AG04449 (cell line): ENCODE results near the gene TWSG1.
"Not testable (repeated sequence)": the region's sequence is repeated elsewhere in the genome, so short reads cannot be mapped to it uniquely, and the experiment has no call there.

ENCODE experiments used
- CTCF ChIA-PET: fragments of 350-600 bp; formaldehyde crosslinking; extraction: SDS; loops from one replicate; lab custom pipeline; 2021; ENCODE audit warnings: antibody characterized with exemption; lab: Yijun Ruan, JAX
- POLR2A ChIA-PET: fragments of 400-600, 350-600 bp; formaldehyde crosslinking; extraction: SDS; loops from one replicate; lab custom pipeline; 2020; ENCODE audit warnings: antibody characterized with exemption, inconsistent platforms; lab: Yijun Ruan, JAX
- DNase-seq: peaks from one replicate; pipeline ENCODE4 v3.0.0-alpha.2; 2010; ENCODE audit warnings: low read depth, low spot score
- H3K4me3 ChIP-seq: 2 replicates; pipeline ENCODE4 v1.5.1; 2011; ENCODE audit warnings: low read depth, mild to moderate bottlenecking, control low read depth, low read length
- TF ChIP-seq, protein P1 (sequence below): IDR thresholded peaks from one replicate; pipeline ENCODE4 v1.5.1; 2011; ENCODE audit warnings: mild to moderate bottlenecking, moderate library complexity, low read length, control low read depth, inconsistent platforms; ENCODE audit not compliant: insufficient read depth; ENCODE audit errors: missing control alignments

TWSG1 gene

DNA sequence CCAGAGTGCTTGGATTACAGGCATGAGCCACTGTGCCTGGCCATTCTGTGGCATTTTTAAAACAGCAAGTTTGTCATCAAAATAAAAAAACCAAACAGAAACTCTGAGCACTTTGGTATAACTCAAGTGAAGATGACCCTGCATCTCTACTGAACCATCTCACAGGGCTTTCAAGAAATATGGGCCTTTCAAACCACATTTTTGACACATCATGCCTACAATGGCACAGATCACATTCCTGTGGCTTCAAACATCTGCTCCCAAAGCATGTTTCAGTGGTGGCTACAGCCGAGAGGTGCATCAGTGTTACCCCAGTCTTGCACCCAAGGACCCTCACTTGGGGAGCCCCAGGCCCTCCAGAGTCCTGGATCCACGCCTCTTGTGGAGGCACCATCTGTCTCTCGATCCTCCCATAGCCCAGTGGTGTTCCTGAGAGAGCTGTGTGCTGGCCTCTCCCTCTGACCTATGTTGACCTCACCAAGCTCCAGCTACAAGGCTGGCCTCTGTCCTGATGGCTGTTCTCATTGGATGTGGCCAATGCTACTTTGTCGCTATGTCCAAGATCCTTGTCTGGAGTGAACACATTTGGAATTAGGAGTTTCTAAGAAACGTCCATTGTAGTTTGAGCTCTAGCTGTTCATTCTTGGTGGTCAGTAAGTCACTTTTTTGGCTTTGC lies 85.5 kb downstream of the TWSG1 start:
- no peak overlapping the region for H3K4me3 ChIP-seq
- ChIA-PET POLR2A (no interaction called here), CTCF (no interaction called here)
- no peak for DNase-seq
- TF ChIP-seq, protein P1, sequence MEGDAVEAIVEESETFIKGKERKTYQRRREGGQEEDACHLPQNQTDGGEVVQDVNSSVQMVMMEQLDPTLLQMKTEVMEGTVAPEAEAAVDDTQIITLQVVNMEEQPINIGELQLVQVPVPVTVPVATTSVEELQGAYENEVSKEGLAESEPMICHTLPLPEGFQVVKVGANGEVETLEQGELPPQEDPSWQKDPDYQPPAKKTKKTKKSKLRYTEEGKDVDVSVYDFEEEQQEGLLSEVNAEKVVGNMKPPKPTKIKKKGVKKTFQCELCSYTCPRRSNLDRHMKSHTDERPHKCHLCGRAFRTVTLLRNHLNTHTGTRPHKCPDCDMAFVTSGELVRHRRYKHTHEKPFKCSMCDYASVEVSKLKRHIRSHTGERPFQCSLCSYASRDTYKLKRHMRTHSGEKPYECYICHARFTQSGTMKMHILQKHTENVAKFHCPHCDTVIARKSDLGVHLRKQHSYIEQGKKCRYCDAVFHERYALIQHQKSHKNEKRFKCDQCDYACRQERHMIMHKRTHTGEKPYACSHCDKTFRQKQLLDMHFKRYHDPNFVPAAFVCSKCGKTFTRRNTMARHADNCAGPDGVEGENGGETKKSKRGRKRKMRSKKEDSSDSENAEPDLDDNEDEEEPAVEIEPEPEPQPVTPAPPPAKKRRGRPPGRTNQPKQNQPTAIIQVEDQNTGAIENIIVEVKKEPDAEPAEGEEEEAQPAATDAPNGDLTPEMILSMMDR = no peak

DNA sequence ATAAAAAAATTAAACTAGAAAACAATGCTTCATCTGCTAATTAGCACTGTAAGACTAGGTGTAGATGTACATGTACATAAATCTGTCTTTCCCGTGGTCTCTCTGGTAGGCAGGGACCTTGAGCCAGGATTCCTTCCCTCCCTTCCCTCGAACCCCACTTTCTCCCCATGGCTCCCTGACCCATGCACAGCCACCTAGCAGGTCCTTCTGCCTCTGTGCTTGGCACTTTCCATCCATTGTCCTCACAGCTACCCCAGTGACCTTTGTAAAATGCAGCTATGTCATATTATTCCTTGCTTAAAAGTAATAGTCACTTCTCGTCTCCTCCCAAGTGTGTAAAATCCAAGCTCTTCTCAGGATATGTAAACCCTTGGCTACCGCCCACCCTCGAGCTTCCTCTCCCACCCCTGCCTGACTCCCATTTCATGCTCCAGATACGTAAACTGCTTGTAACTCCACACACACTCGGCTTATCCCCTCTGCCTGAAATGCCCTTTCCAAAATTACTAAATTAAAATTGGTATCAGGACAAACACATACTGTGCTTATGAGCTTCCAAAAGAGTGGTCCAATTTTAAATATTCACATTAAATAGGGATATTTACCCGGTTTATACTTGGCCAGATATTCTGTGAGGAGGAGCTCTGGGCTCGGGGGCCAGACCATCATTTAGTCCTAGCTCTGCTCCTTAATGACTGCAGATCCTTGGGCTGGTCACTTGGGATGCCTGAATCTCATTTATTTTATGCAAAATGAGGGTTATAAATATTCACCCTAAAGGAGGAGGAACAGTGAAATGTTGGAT lies 86.7 kb downstream of the TWSG1 start:
- no peak overlapping the region for H3K4me3 ChIP-seq
- ChIA-PET POLR2A (no interaction called here), CTCF (no interaction called here)
- TF ChIP-seq, protein P1 = no peak
- DNase-seq = no peak

DNA sequence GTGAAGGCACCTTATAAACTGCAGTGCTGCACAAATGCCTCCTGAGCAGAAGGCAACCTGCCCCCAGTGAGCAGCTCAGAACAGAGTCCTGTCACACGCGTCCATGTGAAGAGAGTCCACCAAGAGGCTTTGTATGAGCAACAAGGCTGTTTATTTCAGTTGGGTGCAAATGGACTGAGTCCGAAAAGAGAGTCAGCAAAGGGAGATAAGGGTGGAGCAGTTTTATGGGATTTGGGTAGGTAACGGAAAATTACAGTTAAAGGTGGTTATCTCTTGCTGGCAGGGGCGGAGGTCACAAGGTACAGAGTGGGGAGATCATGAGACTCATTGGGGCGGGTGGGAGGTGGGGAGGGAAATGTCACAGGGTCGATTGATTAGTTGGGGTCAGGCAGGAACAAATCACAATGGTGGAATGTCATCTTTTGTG lies 87.3 kb downstream of the TWSG1 start:
- no peak overlapping the region for H3K4me3 ChIP-seq
- ChIA-PET POLR2A (no interaction called here), CTCF (no interaction called here)
- no peak for DNase-seq
- TF ChIP-seq, protein P1 = no peak

DNA sequence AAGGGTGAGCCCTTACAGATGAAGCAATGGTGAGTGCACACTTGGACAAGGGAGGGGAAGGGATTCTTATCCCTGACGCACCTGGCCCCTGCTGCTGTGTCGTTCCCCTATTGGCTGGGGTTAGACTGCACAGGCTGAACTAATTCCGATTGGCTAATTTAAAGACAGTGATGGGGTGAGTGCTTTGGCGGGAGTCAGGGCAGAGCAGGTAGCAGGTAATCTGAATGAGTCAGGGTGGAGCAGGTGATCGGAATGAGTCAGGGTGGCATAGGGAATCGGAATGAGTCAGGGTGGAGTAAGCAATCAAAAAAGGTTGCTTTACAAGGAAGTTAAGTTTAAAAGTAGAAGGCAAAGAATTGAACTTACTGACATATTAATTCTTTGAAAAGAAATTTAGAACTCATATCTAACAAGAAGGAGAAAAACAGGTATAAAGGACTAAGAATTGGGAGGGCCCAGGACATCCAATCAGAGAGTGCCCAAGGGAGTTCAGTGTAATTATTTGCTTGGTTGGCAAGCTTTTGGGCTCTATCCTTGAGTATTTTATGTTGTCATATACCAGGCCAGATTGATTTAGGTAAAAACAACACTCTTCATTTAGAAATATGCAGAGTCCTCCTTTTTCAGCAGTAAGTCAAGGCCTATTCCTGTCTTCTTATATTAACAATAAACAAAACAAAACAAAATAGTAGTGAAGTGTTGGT lies 88.4 kb downstream of the TWSG1 start:
- no peak for DNase-seq
- ChIA-PET POLR2A (no interaction called here), CTCF (no interaction called here)
- H3K4me3 ChIP-seq = no peak overlapping the region
- TF ChIP-seq, protein P1 = no peak

DNA sequence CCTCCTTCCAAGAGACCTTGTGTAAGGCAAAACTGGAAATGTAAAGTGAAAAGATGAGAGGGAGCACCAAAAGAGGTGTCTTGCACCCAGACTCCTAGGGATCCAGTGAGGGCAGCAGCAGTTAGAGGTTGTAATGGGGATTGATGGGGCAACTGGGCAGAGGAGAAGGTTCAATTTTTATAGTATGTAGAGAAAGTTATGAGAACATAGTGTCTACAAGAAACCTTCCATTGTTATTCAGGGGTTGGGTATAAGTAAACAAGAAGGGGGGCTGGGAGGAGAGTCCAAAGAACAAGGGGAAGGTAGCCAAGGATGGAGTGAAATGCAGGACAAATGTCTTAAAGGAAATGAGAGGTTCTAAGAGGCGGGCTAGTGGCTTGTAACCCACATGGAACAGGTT lies 89.1 kb downstream of the TWSG1 start:
- DNase-seq, H3K4me3 ChIP-seq, POLR2A ChIA-PET, CTCF ChIA-PET: not testable (repeated sequence)

DNA sequence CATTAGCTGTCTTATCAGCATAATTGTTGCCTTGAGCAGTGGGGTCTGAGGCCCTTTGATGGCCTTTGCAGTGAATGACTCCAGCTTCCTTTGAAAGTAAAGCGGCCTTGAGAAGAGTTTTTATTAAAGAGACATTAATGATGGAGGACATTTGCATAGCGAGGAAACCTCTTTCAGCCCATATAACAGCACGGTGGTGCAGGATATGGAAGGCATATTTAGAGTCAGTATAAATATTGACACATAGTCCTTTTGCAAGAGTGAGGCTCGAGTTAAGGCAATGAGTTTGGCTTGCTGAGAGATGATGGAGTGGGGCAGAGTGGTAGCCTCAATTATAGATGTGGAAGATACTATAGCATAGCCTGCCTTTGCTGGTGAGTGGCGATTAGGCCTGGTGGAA lies 89.7 kb downstream of the TWSG1 start:
- POLR2A ChIA-PET, DNase-seq, H3K4me3 ChIP-seq, CTCF ChIA-PET: not testable (repeated sequence)

DNA sequence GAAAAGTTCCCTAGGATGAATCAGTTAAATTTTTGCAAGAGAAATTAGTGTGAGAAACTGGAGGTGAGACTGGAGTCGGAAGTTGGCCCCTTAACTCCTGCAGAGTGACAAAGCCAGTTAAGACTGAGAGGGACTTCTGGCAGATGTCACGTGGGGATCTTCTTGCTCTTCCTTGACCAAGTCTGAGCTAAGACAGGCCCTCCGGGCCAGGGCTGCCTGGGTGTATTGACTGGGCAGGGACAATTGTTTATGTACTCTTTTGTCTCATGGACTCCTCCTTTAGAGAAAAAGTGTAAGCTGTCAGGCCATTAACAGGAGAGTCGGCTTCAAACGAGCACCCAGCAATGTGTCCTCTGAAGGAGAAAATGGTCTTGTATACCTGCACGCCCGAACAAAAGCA lies 92.2 kb downstream of the TWSG1 start:
- ChIA-PET POLR2A (no interaction called here), CTCF (interaction anchor here (1.3 kb wide), 1 partner anchor 90 kb away, joined by 5 read pairs; no protein-coding TSS in a partner anchor)
- DNase-seq = no peak
- no peak overlapping the region for H3K4me3 ChIP-seq
- TF ChIP-seq, protein P1 = no peak
